ENCODE measurements around the gene CD55.

DNA sequence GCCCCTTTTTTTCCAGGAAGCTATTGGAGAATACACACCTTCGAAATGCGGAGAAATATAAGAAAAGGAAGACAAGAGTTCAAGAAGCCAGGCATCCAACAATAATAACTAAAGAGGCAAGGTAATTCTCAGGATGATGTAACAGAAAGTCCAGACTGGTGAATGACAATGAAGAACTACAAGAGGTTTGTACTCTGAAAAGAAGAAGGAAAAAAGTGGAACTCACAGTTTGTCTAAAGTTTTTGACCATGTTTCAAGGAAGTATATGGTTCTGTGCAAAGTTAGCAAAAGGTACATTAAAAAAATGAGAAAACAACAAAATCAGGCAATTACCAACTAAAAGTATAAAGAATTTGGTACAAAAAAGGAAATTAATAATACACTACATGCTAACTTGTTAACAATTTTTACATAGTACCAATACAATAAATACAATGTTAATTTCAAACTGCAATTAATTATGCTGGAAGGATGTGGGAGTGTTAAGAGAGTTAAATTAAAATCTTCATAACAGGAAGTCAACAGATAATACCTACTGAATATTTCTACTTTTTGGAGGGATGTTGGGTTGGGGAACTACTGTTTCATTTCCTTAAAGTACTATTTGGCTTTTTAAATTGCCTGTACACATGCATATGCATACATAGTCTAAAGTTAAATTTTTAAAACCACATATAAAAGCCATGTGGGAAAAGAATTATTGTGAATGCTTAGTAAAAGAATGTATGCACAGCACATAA lies 12.9 kb upstream of the CD55 start:
- no peak for TF ChIP-seq CTCF (IDR thresholded peaks at IDR 0.05)
- no peak for TF ChIP-seq POLR2A (IDR thresholded peaks at IDR 0.05)

All from prostate gland (tissue), 2 donors.